GM18951 (cell line): ENCODE measurements around the gene BOLA2B.

Experiments used
- POLR2A ChIP-seq: IDR thresholded peaks from 4 replicates; pipeline ENCODE4 v1.6.1; 2011; ENCODE audit warnings: mild to moderate bottlenecking; ENCODE audit not compliant: insufficient read length, insufficient read depth; ENCODE audit errors: extremely low read depth
- in situ Hi-C: fragments of 300-500 bp; cut with MboI; formaldehyde crosslinking; loops from one replicate; pipeline ENCODE4 v1.12.0; 2022; ENCODE audit warnings: low sequenced_read_pairs, mixed read lengths, inconsistent platforms; ENCODE audit not compliant: unreplicated experiment

Gene BOLA2B

GRCh38 chr16:30166202-30166902, 27.1 kb downstream of the BOLA2B start:
- in situ Hi-C loops, result no loop called here
- no peak for TF ChIP-seq POLR2A

- no peak for TF ChIP-seq POLR2A
- in situ Hi-C loops, result no loop called here
These were observed 29.9 kb downstream of the BOLA2B start for GRCh38 chr16:30163538-30163937.

GRCh38 chr16:30157214-30157613, 36.3 kb downstream of the BOLA2B start:
- in situ Hi-C loops, result no loop called here
- TF ChIP-seq POLR2A, result no peak

- in situ Hi-C loops, result no loop called here
- no peak for TF ChIP-seq POLR2A
These were observed 38.3 kb downstream of the BOLA2B start for GRCh38 chr16:30155188-30155587.

- in situ Hi-C loops, result no loop called here
These were observed 40.9 kb downstream of the BOLA2B start for GRCh38 chr16:30152517-30152916.

GRCh38 chr16:30151091-30151490, 42.4 kb downstream of the BOLA2B start:
- in situ Hi-C loops, result no loop called here

More at GRCh38 chr16:30152517-30152916, 40.9 kb downstream of the BOLA2B start:
- no peak for TF ChIP-seq POLR2A

GRCh38 chr16:30149250-30149930, 44.1 kb downstream of the BOLA2B start:
- in situ Hi-C loops, result no loop called here
- TF ChIP-seq POLR2A, result no peak

More at GRCh38 chr16:30151091-30151490, 42.4 kb downstream of the BOLA2B start:
- no peak for TF ChIP-seq POLR2A

GRCh38 chr16:30147843-30148510, 45.5 kb downstream of the BOLA2B start:
- in situ Hi-C loops, result no loop called here

GRCh38 chr16:30145657-30146056, 47.8 kb downstream of the BOLA2B start:
- in situ Hi-C loops, result no loop called here

More at GRCh38 chr16:30147843-30148510, 45.5 kb downstream of the BOLA2B start:
- no peak for TF ChIP-seq POLR2A

GRCh38 chr16:30144917-30145316, 48.5 kb downstream of the BOLA2B start:
- in situ Hi-C loops, result no loop called here
- no peak for TF ChIP-seq POLR2A

More at GRCh38 chr16:30145657-30146056, 47.8 kb downstream of the BOLA2B start:
- TF ChIP-seq POLR2A, result no peak

GRCh38 chr16:30144017-30144416, 49.4 kb downstream of the BOLA2B start:
- in situ Hi-C loops, result no loop called here

GRCh38 chr16:30143347-30143702, 50.1 kb downstream of the BOLA2B start:
- TF ChIP-seq POLR2A, result no peak
- in situ Hi-C loops, result no loop called here

More at GRCh38 chr16:30144017-30144416, 49.4 kb downstream of the BOLA2B start:
- no peak for TF ChIP-seq POLR2A
